HepG2 (cell line): ENCODE data around the gene KLF11. TPM values are rescaled to one million over a fixed set of nuclear protein-coding genes. Genes with fewer than 3 reads are reported as not detected.

Source experiments
- GMEB1 ChIP-seq: sonication (generic); formaldehyde crosslinking; IDR thresholded peaks from 2 replicates; pipeline ENCODE4 v1.5.1; 2020; ENCODE audit warnings: missing genetic modification reagents, mild to moderate bottlenecking, borderline replicate concordance
- HIC2 ChIP-seq: sonication (generic); formaldehyde crosslinking; IDR thresholded peaks from 2 replicates; pipeline ENCODE4 v1.9.0; 2022; ENCODE audit warnings: low read depth, missing genetic modification reagents
- LCORL ChIP-seq, 2 experiments: fragments of 450-650 bp in 1 of 2; sonication (generic) in 1 of 2; formaldehyde crosslinking in 1 of 2; IDR thresholded peaks; 2 replicates each; pipeline versions ENCODE4 v1.5.0 to v1.6.1; 2017 to 2020; ENCODE audit warnings: antibody characterized with exemption in 1 of 2, missing genetic modification reagents in 1 of 2
- MAX ChIP-seq: IDR thresholded peaks from 2 replicates; pipeline ENCODE4 v1.6.1; 2012; ENCODE audit warnings: inconsistent platforms
- MEF2D ChIP-seq: sonication (generic); formaldehyde crosslinking; IDR thresholded peaks from 2 replicates; pipeline ENCODE4 v1.5.1; 2020; ENCODE audit warnings: mild to moderate bottlenecking, missing genetic modification reagents
- MXD4 ChIP-seq: IDR thresholded peaks from 2 replicates; pipeline ENCODE4 v1.6.1; 2016; ENCODE audit warnings: mild to moderate bottlenecking, missing biosample characterization, missing genetic modification reagents
- TCF7 ChIP-seq: sonication (generic); IDR thresholded peaks from 2 replicates; pipeline ENCODE4 v1.6.1; 2016; ENCODE audit warnings: antibody characterized with exemption, low read depth
- ZFP37 ChIP-seq: sonication (generic); formaldehyde crosslinking; IDR thresholded peaks from 2 replicates; pipeline ENCODE4 v1.4.0; 2020; ENCODE audit warnings: missing genetic modification reagents, borderline replicate concordance
- ZNF280B ChIP-seq: sonication (generic); formaldehyde crosslinking; IDR thresholded peaks from 2 replicates; pipeline ENCODE4 v1.5.0; 2020; ENCODE audit warnings: missing genetic modification reagents, mild to moderate bottlenecking, borderline replicate concordance
- ZNF350 ChIP-seq: sonication (generic); formaldehyde crosslinking; IDR thresholded peaks from 2 replicates; pipeline ENCODE4 v1.4.0; 2020; ENCODE audit warnings: mild to moderate bottlenecking, low read depth, missing genetic modification reagents, borderline replicate concordance
- ZNF570 ChIP-seq: sonication (generic); formaldehyde crosslinking; IDR thresholded peaks from 2 replicates; pipeline ENCODE4 v1.4.0; 2020; ENCODE audit warnings: mild to moderate bottlenecking, missing genetic modification reagents, borderline replicate concordance
- ZNF572 ChIP-seq: sonication (generic); formaldehyde crosslinking; IDR thresholded peaks from 2 replicates; pipeline ENCODE4 v1.5.1; 2020; ENCODE audit warnings: mild to moderate bottlenecking, missing genetic modification reagents
- ZNF704 ChIP-seq: sonication (generic); formaldehyde crosslinking; IDR thresholded peaks from 2 replicates; pipeline ENCODE4 v1.8.1; 2023; ENCODE audit warnings: mild to moderate bottlenecking, inconsistent platforms, moderate library complexity, missing genetic modification reagents, borderline replicate concordance
- polyA plus RNA-seq, 8 experiments: library from polyadenylated mRNA; depleted of rRNA in 3 of 8; stranded (reverse) in 7 of 8; unstranded in 1 of 8; fragments of >200 nt; fragmentation: Illumina TruSeq in 4 of 8; extraction: Trizol in 4 of 8; gene quantifications; 2 replicates each; pipeline versions ENCODE4 v1.2.1 to v1.2.3, GENCODE V29; 2011 to 2016; ENCODE audit warnings: low read depth in 4 of 8, missing spikeins in 1 of 8, mixed read lengths in 1 of 8; ENCODE audit not compliant: insufficient read depth in 1 of 8
- total RNA-seq, 5 experiments: library from RNA; depleted of rRNA; stranded (reverse); fragments of >200 nt; fragmentation: Illumina TruSeq; extraction: Trizol; gene quantifications; 2 replicates each; pipeline ENCODE4 v1.2.3, GENCODE V29; 2016; ENCODE audit warnings: low read depth in 1 of 5
- TF ChIP-seq, protein P1 (sequence below): sonication (generic); formaldehyde crosslinking; IDR thresholded peaks from 2 replicates; pipeline ENCODE4 v1.4.0; 2020; ENCODE audit warnings: missing genetic modification reagents, borderline replicate concordance
- TF ChIP-seq, protein P2 (sequence below): sonication (generic); formaldehyde crosslinking; IDR thresholded peaks from 2 replicates; pipeline ENCODE4 v1.5.1; 2020; ENCODE audit warnings: mild to moderate bottlenecking, moderate library complexity, missing genetic modification reagents

KLF11 gene
- total and polyA plus RNA-seq, 2 of the 13 experiments (the other 11 are each of a cell fraction or from before 2014, with no cell fraction given): 2.5 to 11.8 TPM

GRCh38 chr2:10062931-10063365 is 19.6 kb downstream of the KLF11 start (continued):
- no peak for TF ChIP-seq ZNF704
- TF ChIP-seq, protein P1, sequence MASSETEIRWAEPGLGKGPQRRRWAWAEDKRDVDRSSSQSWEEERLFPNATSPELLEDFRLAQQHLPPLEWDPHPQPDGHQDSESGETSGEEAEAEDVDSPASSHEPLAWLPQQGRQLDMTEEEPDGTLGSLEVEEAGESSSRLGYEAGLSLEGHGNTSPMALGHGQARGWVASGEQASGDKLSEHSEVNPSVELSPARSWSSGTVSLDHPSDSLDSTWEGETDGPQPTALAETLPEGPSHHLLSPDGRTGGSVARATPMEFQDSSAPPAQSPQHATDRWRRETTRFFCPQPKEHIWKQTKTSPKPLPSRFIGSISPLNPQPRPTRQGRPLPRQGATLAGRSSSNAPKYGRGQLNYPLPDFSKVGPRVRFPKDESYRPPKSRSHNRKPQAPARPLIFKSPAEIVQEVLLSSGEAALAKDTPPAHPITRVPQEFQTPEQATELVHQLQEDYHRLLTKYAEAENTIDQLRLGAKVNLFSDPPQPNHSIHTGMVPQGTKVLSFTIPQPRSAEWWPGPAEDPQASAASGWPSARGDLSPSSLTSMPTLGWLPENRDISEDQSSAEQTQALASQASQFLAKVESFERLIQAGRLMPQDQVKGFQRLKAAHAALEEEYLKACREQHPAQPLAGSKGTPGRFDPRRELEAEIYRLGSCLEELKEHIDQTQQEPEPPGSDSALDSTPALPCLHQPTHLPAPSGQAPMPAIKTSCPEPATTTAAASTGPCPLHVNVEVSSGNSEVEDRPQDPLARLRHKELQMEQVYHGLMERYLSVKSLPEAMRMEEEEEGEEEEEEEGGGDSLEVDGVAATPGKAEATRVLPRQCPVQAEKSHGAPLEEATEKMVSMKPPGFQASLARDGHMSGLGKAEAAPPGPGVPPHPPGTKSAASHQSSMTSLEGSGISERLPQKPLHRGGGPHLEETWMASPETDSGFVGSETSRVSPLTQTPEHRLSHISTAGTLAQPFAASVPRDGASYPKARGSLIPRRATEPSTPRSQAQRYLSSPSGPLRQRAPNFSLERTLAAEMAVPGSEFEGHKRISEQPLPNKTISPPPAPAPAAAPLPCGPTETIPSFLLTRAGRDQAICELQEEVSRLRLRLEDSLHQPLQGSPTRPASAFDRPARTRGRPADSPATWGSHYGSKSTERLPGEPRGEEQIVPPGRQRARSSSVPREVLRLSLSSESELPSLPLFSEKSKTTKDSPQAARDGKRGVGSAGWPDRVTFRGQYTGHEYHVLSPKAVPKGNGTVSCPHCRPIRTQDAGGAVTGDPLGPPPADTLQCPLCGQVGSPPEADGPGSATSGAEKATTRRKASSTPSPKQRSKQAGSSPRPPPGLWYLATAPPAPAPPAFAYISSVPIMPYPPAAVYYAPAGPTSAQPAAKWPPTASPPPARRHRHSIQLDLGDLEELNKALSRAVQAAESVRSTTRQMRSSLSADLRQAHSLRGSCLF (CRISPR knock-in tag): no peak
- TF ChIP-seq ZNF570 (CRISPR knock-in tag): no peak
- TF ChIP-seq, protein P2, sequence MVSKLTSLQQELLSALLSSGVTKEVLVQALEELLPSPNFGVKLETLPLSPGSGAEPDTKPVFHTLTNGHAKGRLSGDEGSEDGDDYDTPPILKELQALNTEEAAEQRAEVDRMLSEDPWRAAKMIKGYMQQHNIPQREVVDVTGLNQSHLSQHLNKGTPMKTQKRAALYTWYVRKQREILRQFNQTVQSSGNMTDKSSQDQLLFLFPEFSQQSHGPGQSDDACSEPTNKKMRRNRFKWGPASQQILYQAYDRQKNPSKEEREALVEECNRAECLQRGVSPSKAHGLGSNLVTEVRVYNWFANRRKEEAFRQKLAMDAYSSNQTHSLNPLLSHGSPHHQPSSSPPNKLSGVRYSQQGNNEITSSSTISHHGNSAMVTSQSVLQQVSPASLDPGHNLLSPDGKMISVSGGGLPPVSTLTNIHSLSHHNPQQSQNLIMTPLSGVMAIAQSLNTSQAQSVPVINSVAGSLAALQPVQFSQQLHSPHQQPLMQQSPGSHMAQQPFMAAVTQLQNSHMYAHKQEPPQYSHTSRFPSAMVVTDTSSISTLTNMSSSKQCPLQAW (CRISPR knock-in tag): peak; percentile 89; the same call in 1 of the 2 replicates
- TF ChIP-seq ZFP37 (CRISPR knock-in tag): no peak; the same call in 1 of the 2 replicates
- TF ChIP-seq MAX: peak; percentile 84
- TF ChIP-seq LCORL (IDR thresholded peaks at IDR 0.05): no peak
- TF ChIP-seq LCORL (CRISPR knock-in tag; IDR thresholded peaks at IDR 0.05): no peak
- TF ChIP-seq HIC2: no peak
- TF ChIP-seq TCF7: no peak
- TF ChIP-seq MXD4 (CRISPR knock-in tag): no peak
- no peak for TF ChIP-seq ZNF280B (CRISPR knock-in tag)
- 0 out of 2 replicates have a peak, but pooled peaks have one; percentile 56 for TF ChIP-seq MEF2D
- peak; percentile 47; the same call in 1 of the 2 replicates for TF ChIP-seq GMEB1
- peak; percentile 59; the same call in 1 of the 2 replicates for TF ChIP-seq ZNF572 (CRISPR knock-in tag)
- TF ChIP-seq ZNF350 (CRISPR knock-in tag): no peak
